CD4-positive, alpha-beta T cell treated with Interleukin-21 for 1 hour (primary cell): Measurements from ENCODE around the gene SCUBE3.
A peak's percentile ranks its signal among the peaks of the same experiment; 100 is the strongest.

Experiments
- DNase-seq: peaks from one replicate; pipeline ENCODE4 v3.0.0-alpha.2; 2020

The SCUBE3 gene

DNA sequence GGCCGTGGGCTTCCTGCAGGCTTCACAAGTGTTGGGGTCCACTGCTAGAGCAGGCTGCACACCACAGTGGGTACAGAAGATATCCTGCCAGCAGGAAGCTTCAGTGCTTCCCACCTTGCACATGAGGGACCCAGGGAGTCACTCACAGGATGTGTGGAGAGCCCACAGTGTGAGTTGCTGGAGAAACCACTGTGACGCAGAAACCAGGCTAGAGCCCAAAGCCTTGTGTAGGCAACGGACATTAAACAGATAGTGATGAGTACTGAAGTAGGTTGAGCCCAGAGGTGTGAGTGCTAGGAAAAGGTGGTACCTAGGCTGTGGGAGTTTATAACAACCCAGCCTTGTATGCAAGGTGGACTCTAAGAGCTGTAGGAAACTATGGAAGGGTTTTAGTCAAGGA, 65.0 kb downstream of the SCUBE3 start:
- DNase-seq, result no peak

DNA sequence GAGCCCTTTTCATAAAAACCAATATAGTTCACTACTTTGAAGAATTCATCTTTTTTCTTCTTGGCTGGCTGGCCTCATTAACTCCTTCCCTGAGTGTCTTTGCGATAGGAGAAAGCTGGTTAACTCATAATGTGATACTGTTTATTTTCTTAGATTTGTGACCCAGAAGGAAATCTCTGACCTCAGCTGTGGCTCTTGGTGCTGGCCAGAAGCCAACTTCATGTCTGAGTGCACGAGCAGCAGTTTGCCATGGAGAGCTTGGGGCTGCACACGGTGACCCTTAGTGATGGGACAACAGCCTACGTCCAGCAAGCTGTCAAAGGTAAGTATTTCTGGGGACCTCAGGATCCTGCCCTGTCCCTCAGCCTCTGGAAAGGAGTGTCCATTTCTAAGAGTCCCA, 67.1 kb downstream of the SCUBE3 start:
- no peak for DNase-seq

DNA sequence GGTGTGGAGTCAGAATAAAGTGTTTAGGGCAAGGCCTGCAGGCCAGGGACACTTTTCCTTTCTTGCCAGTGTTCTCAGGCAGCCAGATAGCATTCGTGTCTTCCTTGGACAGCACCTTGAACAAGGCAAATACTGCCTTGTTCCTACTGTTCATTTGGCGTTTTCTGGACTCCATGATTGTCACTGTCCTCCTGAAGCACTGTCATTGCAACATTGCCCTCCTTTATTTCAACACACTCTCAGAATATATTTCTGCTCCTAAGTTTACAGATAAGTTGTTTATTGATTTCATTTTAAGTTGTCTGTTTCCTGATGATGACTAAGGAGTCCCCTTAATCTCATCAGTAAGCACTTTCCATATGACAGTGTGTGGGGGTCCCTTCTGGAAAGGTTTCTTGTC, 68.7 kb downstream of the SCUBE3 start:
- no peak for DNase-seq

DNA sequence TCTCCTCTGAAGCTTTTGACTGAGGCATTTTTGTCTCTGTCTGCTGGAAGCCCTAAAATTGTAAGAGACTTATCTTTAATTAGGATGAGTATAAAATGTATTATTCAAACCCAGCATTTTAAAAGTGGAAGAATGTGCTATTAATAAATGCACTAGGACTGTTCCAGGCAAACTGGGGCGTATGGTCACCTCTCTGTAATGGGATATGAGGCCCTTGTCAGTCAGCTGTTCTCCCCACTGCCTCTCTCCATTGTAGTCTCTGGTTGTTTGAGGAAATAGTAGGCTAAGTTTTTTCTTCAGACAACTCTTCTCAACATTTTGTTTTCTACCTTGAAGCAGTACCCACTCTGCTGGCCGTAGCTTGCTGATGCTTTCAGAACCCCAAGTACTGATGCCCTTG, 69.6 kb downstream of the SCUBE3 start:
- DNase-seq, result no peak

GRCh38 chr6:35287671-35288396, 74.1 kb downstream of the SCUBE3 start:
- no peak for DNase-seq

DNA sequence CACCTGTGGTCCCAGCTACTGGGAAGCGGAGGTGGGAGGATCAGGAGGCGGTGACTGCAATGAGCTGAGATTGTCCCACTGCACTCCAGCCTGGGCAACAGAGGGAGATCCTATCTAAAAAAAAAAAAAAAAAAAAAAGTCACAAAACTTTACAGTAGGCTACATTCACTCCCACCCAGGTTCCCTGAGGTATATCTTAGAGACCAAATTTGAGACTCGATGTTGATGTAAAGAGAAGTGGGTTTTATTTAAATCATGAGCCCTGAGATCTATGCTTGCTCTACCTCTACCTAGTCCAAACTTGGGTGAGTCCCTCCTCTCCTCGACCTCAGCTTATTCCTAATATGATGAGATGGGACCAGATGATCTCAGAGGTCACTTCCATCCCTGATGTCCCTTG, 75.1 kb downstream of the SCUBE3 start:
- DNase-seq, result no peak

DNA sequence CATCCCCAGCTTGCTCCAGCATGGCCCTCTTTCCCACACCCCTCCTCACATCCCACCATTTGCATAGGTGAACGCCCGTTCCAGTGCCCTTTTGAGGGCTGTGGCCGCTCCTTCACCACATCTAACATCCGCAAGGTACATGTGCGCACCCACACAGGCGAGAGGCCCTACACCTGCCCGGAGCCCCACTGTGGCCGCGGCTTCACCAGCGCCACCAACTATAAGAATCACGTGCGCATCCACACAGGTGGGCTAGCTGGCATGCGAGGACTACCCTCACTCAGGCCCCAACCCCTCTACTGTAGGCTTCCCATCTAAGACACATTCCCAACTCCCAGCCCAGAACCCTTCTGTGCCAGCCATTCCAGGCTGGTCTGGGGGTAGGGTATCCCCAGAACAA, 77.7 kb downstream of the SCUBE3 start:
- no peak for DNase-seq

DNA sequence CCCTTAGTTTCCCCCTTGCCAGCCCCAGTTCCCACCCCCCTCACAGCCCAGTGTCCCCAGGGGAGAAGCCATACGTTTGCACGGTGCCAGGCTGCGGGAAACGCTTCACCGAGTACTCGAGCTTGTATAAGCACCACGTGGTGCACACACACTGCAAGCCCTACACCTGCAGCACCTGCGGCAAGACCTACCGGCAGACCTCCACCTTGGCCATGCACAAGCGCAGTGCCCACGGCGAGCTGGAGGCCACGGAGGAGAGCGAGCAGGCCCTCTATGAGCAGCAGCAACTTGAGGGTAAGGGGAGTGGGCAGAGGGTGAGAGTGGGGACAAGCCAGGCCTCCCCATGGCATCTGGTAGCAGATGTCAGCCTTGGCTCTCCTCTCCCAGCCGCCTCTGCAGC, 78.7 kb downstream of the SCUBE3 start:
- DNase-seq, result no peak

DNA sequence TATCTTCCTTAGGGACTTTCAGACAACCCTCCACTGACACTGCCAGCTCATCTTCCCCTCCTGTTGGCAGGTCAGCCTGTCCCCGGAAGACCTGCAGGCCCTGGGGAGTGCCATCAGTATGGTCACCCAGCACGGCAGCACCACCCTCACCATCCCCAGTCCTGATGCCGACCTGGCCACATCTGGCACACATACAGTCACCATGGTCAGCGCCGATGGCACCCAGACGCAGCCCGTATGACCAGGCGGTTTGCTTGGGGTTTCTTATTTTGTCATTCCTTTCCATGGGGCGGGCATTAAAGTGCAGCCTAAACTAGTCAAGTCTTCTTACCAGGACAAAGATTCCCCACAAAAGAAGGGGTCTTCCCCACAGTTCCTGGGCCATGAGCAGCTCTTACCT, 79.9 kb downstream of the SCUBE3 start:
- no peak for DNase-seq

DNA sequence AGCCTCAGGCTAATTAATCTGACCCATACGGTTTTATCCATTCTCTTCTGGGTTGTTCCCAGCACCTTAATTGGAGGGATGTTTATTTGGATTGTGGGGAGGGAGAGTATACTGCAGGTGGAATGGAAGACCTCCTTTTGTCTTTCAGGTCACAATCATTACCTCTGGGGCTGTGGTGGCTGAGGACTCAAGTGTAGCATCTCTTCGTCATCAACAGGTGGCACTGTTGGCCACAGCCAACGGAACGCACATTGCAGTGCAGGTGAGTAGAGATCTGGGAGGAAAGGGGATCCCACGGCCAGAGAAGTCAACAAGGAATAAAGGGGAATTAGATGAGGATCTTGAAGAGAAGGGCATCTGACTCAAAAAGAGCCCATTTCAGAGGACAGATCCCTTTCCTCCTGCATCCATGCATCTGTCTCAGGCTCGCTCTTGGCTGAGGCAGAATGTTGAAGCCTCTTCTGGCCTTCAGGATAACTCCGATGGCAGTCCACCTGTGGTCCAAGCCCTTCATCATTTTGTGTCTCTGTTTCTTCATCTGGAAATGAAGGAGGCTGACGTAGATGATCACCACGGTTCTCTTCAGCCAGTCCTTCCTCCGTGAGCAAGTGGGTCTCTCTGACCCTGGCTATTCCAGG, 80.7 kb downstream of the SCUBE3 start:
- peak; percentile 69 for DNase-seq

GRCh38 chr6:35295036-35295435, 81.3 kb downstream of the SCUBE3 start:
- no peak for DNase-seq

GRCh38 chr6:35295521-35296315, 82.0 kb downstream of the SCUBE3 start:
- no peak for DNase-seq

DNA sequence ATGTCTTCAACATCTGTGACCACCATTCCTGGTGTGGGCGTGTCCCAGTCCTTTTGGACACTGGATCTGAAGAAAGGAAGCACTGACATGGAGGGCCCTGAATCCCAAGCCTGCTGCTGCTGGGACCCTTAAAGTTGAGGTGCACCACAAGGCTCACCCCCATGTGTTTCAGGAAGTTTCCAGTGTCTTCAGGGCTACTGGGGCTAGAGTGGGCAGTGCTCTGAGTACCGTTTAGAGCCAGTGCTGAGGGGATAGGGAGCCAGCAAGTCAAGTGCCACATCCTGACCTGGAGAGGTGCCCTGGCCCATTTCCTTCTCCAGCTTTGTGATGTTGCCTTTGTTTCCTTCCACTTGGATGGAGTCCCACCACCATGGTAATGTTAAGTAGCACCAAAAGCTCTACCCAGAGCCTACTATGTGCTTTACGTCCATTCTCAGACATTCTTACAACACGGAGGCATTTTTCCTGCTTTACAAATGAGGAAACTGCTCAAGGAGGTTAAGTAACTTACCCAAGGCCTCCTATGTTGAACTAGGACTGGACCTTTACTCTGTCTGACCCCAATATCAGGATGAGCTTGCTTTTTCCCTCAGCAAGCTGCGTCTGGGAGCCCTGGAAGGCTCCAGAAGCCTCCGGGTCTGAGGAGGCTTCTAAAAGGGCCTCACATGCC, 83.3 kb downstream of the SCUBE3 start:
- DNase-seq, result no peak

DNA sequence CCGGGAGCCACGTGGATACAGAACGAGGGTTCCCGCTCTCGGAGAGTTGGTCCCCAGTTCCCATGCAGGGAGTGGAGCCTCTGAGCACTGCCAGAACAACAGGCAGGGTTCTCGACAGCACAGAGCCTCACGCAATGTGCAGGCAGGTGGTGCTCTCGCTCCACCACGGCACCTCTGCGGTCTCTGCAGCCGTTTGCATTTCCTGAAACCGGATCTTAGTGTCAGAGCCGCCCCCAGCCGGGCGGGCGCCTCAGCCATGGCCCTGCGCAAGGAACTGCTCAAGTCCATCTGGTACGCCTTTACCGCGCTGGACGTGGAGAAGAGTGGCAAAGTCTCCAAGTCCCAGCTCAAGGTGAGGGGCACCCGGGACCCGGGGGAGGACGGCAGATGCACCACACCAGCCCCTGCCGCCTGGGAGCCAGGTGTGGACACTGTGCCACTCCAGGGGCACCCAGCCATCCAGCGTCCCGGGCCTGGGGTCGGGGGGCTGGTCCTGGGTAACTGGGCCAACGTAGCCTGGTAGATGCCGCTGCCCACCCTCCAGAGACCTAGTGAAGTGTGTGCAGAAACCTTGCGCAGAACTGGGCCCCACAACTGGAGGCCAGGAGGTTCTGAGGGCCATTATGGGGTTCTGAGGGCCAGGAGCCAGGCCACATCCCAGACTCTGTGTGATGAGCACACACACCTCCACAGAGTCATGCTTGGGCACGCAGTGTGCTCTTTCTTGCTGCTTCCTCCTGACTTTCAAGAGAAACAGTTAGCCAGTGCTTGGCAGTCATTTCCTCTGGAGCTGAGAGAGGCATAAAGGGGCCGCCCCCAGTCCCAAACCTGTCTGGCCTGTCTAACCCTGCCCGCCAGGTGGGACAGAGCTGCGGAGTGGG, 84.1 kb downstream of the SCUBE3 start, which contains the start of gene DEF6:
TSS of gene DEF6 (plus strand) at position 218 of the 881 bp plus-strand sequence. CDS start at position 257, 39 bp downstream.
- DNase-seq, result peak; percentile 91

GRCh38 chr6:35298625-35299140, 84.9 kb downstream of the SCUBE3 start:
- DNase-seq, result peak; percentile 25

DNA sequence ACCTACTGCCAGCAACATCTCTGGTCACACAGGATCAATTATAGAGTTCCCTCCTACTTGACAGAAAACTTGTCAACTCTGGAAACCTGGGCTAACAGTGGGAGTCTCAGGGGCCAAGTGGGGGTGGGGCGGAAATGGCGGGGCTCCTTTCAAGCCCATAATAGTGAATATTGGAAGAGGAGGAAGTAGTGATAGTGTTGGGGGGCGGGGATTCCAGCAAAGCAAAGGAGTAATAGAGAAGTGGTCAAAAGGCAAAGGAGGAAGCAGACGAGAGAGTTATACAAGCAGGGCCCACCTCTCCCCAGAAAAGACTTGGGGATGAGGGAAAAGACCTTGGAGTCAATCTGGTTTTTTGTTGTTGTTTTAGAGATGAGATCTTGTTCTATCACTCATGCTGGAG, 85.9 kb downstream of the SCUBE3 start:
- DNase-seq, result peak; percentile 39

DNA sequence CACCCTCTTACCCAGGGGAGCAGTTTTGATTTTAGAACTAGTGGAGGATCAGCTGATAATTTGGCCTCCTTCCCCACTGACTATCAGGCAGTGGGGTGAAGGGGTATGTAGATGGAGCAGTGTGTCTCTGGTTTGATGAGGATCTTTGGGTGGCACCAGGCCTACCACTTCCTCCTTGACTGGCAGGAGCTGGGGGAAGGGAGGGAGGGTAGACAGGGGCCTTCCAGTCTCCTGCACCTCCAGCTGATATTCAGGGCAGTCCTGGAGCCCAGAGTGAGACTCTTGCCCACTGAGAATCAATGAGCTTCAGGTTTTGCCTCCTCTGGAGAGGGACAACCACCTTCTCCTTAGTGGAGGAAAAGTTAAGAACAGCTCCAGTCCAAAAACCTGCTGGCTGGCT, 87.1 kb downstream of the SCUBE3 start:
- DNase-seq, result peak; percentile 69
